SU-DHL-6 (cell line): ENCODE measurements around the gene MAT1A.

ENCODE experiments used
- CTCF ChIP-seq: fragments of 200-600 bp; sonication (generic); IDR thresholded peaks from one replicate; pipeline ENCODE4 v1.5.1; 2017; ENCODE audit warnings: antibody characterized with exemption, mild to moderate bottlenecking, low read length, moderate library complexity; ENCODE audit not compliant: insufficient read depth, poor library complexity, severe bottlenecking
- EZH2phosphoT487 ChIP-seq: fragments of 200-600 bp; sonication (generic), shearing (Covaris generic); conservative IDR thresholded peaks from 2 replicates; pipeline ENCODE4 v1.6.1; 2018; ENCODE audit warnings: mild to moderate bottlenecking, antibody characterized with exemption, low read length, moderate library complexity, mixed read lengths

- TF ChIP-seq CTCF (no peak), EZH2phosphoT487 (no peak)
Observed at GRCh38 chr10:80281784-80282765, 7.4 kb downstream of the MAT1A start.
